Calu3 (cell line): ENCODE data around the gene NTM. TPM values are rescaled to one million over a fixed set of nuclear protein-coding genes. Genes with fewer than 3 reads are reported as not detected.

ENCODE experiments used
- BruUV-seq: library from RNA; stranded (reverse); fragments of 400-500 nt; replicated peaks from 2 replicates; lab custom pipeline; 2021; lab: Mats Ljungman, UMichigan
- CTCF ChIA-PET: fragments of 300-600 bp; sonication (Branson Sonifier 250); formaldehyde crosslinking; loops from one replicate; lab custom pipeline; 2022; ENCODE audit warnings: antibody characterized with exemption; lab: Charles Lee
- DNase-seq: peaks from one replicate; pipeline ENCODE4 v3.0.0; 2022
- H3K27ac Mint-ChIP-seq: one replicate; pipeline ENCODE4 v1.8.0; 2022; ENCODE audit warnings: mixed read lengths; ENCODE audit not compliant: unreplicated experiment
- H3K27me3 Mint-ChIP-seq: one replicate; pipeline ENCODE4 v1.8.0; 2022; ENCODE audit warnings: mixed read lengths; ENCODE audit not compliant: unreplicated experiment
- H3K36me3 Mint-ChIP-seq: one replicate; pipeline ENCODE4 v1.8.0; 2022; ENCODE audit warnings: mild to moderate bottlenecking, moderate library complexity, mixed read lengths; ENCODE audit not compliant: insufficient read depth, unreplicated experiment
- H3K4me1 Mint-ChIP-seq: one replicate; pipeline ENCODE4 v1.8.0; 2022; ENCODE audit warnings: mild to moderate bottlenecking, low read depth, mixed read lengths; ENCODE audit not compliant: unreplicated experiment
- H3K4me3 Mint-ChIP-seq: one replicate; pipeline ENCODE4 v1.8.0; 2022; ENCODE audit warnings: mild to moderate bottlenecking, low read depth, moderate library complexity, mixed read lengths; ENCODE audit not compliant: unreplicated experiment
- H3K9me3 Mint-ChIP-seq: one replicate; pipeline ENCODE4 v1.8.0; 2022; ENCODE audit warnings: low read depth, mixed read lengths; ENCODE audit not compliant: unreplicated experiment
- CTCF ChIP-seq: fragments of 200-600 bp; IDR thresholded peaks from one replicate; pipeline ENCODE4 v1.8.0; 2022; ENCODE audit warnings: antibody characterized with exemption; ENCODE audit not compliant: unreplicated experiment
- intact Hi-C: fragments of 100-400 bp; cut with micrococcal nuclease; formaldehyde crosslinking; loops from one replicate; pipeline ENCODE4 v1.10.0; 2022; ENCODE audit not compliant: unreplicated experiment
- total RNA-seq: library from RNA; stranded (reverse); gene quantifications from 2 replicates; pipeline ENCODE4 v1.2.3, GENCODE V29; 2022

Gene NTM
- total RNA-seq, 1 experiment from 2014 or later: not detected

- Mint-ChIP-seq H3K9me3 (peaks cover 9% of the 10 kb centered on the region), H3K27ac (no peak overlapping the region), H3K4me1 (no peaks in the 10 kb centered on the region), H3K4me3 (no peak overlapping the region), H3K27me3 (no peaks in the 10 kb centered on the region), H3K36me3 (no peaks in the 10 kb centered on the region)
- BruUV-seq: no TSS peak
- CTCF ChIA-PET: no interaction called here
- no peak for TF ChIP-seq CTCF
- intact Hi-C loops: no loop called here
- DNase-seq: no peak
These were observed 397.0 kb downstream of the NTM start for GRCh38 chr11:131767421-131767820.

DNA sequence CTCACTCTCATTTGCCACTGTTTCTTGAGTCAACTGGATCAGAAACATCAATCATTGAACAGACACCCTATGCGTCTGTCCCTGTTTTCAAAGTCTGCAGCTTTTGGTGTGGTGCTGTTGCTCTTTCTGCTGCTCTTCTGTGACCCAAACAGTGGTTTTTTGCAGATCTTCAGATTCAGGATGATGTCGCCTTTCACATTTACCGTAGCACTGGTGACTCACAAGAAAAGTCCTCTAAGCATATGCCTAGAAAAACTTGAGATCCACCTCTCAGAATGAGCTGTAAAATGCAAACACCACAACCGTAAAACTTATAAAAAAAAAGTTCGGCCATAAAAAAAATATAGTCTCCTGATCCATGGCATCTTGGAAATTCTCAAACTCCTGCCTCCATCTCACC lies 400.4 kb downstream of the NTM start:
- H3K9me3 Mint-ChIP-seq: peaks cover 12% of the 10 kb centered on the region
- no TSS peak for BruUV-seq
- no peak overlapping the region for H3K4me3 Mint-ChIP-seq
- no peak overlapping the region for H3K27ac Mint-ChIP-seq
- no peak for TF ChIP-seq CTCF
- no peaks in the 10 kb centered on the region for H3K4me1 Mint-ChIP-seq
- CTCF ChIA-PET: no interaction called here
- H3K36me3 Mint-ChIP-seq: no peaks in the 10 kb centered on the region
- H3K27me3 Mint-ChIP-seq: no peaks in the 10 kb centered on the region
- intact Hi-C loops: no loop called here
- no peak for DNase-seq

GRCh38 chr11:131771471-131771870 lies 401.1 kb downstream of the NTM start:
- CTCF ChIA-PET: no interaction called here
- intact Hi-C loops: no loop called here

GRCh38 chr11:131773626-131774025 lies 403.2 kb downstream of the NTM start:
- no peak for DNase-seq
- BruUV-seq: no TSS peak
- TF ChIP-seq CTCF: no peak
- Mint-ChIP-seq H3K36me3 (no peaks in the 10 kb centered on the region), H3K4me1 (no peaks in the 10 kb centered on the region), H3K4me3 (no peak overlapping the region), H3K27me3 (no peaks in the 10 kb centered on the region), H3K9me3 (peaks cover 10% of the 10 kb centered on the region), H3K27ac (no peak overlapping the region)
- intact Hi-C loops: no loop called here
- CTCF ChIA-PET: no interaction called here

More at GRCh38 chr11:131771471-131771870, 401.1 kb downstream of the NTM start:
- DNase-seq: no peak
- no TSS peak for BruUV-seq
- Mint-ChIP-seq H3K36me3 (no peaks in the 10 kb centered on the region), H3K27ac (no peak overlapping the region), H3K4me3 (no peak overlapping the region), H3K9me3 (peaks cover 12% of the 10 kb centered on the region), H3K27me3 (no peaks in the 10 kb centered on the region), H3K4me1 (no peaks in the 10 kb centered on the region)
- TF ChIP-seq CTCF: no peak
